ENCODE data around the gene PDE4B. TPM values are rescaled to one million over a fixed set of nuclear protein-coding genes. Genes with fewer than 3 reads are reported as not detected.

The PDE4B gene
- total RNA-seq, 2 experiments from 2014 or later = 2.4 to 3.1 TPM

DNA sequence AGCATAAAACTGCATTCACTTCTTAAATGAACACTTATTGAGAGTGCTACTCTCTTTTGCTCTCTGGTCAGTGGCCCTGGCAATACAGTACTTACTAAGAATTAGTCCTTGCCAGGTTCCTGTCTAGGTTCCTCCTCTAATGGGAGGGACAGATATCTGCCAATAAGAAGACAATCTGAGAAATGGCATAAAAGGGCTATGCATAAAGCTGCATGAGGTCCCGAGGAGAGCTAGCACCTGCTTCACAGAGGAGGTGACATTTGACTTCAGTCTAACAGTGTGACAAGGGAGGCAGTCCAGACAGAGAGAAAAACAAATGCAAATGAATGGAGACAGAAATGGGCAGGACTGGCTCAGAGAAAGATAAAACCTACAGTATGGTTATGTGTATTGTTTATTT, 384.1 kb downstream of the PDE4B start:
- intact Hi-C loops (cut with micrococcal nuclease; ENCODE audit: unreplicated experiment) = no loop called here
- no peaks in the 10 kb centered on the region for H3K9me3 ChIP-seq (ENCODE audit: low read length)
- POLR2A ChIA-PET = interaction anchor here (0.6 to 2.1 kb wide), 5 partner anchors 14 to 773 kb away, joined by 3 to 6 read pairs (median 3); no protein-coding TSS in a partner anchor
- no TSS peak for BruUV-seq (replicated peaks)
- H3K27ac ChIP-seq (ENCODE audit: low read depth, low read length, poor library complexity, severe bottlenecking) = no peak overlapping the region
- no peaks in the 10 kb centered on the region for H3K79me2 ChIP-seq (ENCODE audit: insufficient read depth, low read depth, low read length)
- no peak overlapping the region for H3K4me2 ChIP-seq (ENCODE audit: low read length)
- H3K4me1 ChIP-seq (ENCODE audit: insufficient read depth, low read length, poor library complexity, severe bottlenecking) = no peaks in the 10 kb centered on the region
- TF ChIP-seq CTCF (conservative IDR thresholded peaks at IDR 0.05; ENCODE audit: low read length) (no peak), EZH2phosphoT487 (IDR thresholded peaks at IDR 0.05; ENCODE audit: borderline replicate concordance, low read depth, low read length) (no peak)
- H3K9me2 ChIP-seq (ENCODE audit: insufficient read depth, low read length) = no peaks in the 10 kb centered on the region
- H3K36me3 ChIP-seq (ENCODE audit: insufficient read depth, low read length) = no peaks in the 10 kb centered on the region
- H3K4me3 ChIP-seq (ENCODE audit: low read depth, low read length, poor library complexity, severe bottlenecking) = no peak overlapping the region
- CTCF ChIA-PET (ENCODE audit: unreplicated experiment) = no interaction called here
- no peak overlapping the region for H2AFZ ChIP-seq (ENCODE audit: low read length)
- DNase-seq (ENCODE audit: low spot score) = no peak
- H4K20me1 ChIP-seq (ENCODE audit: insufficient read depth, low read length) = no peaks in the 10 kb centered on the region

- no TSS peak for BruUV-seq (replicated peaks)
- no peak overlapping the region for H3K4me3 ChIP-seq (ENCODE audit: low read depth, low read length, poor library complexity, severe bottlenecking)
- H3K79me2 ChIP-seq (ENCODE audit: insufficient read depth, low read depth, low read length) = no peaks in the 10 kb centered on the region
- H3K4me2 ChIP-seq (ENCODE audit: low read length) = no peak overlapping the region
- no peak for DNase-seq (ENCODE audit: low spot score)
- CTCF ChIA-PET (ENCODE audit: unreplicated experiment) = no interaction called here
- H3K9me3 ChIP-seq (ENCODE audit: low read length) = no peaks in the 10 kb centered on the region
- H4K20me1 ChIP-seq (ENCODE audit: insufficient read depth, low read length) = no peaks in the 10 kb centered on the region
- no peak overlapping the region for H3K27ac ChIP-seq (ENCODE audit: low read depth, low read length, poor library complexity, severe bottlenecking)
- H2AFZ ChIP-seq (ENCODE audit: low read length) = no peak overlapping the region
- intact Hi-C loops (cut with micrococcal nuclease; ENCODE audit: unreplicated experiment) = no loop called here
- H3K9me2 ChIP-seq (ENCODE audit: insufficient read depth, low read length) = no peaks in the 10 kb centered on the region
- no peaks in the 10 kb centered on the region for H3K4me1 ChIP-seq (ENCODE audit: insufficient read depth, low read length, poor library complexity, severe bottlenecking)
- no peaks in the 10 kb centered on the region for H3K36me3 ChIP-seq (ENCODE audit: insufficient read depth, low read length)
- TF ChIP-seq EZH2phosphoT487 (IDR thresholded peaks at IDR 0.05; ENCODE audit: borderline replicate concordance, low read depth, low read length) (no peak), CTCF (conservative IDR thresholded peaks at IDR 0.05; ENCODE audit: low read length) (no peak)
- POLR2A ChIA-PET = interaction anchor here (0.8 to 0.9 kb wide), 2 partner anchors 8 to 478 kb away, joined by 3 read pairs; no protein-coding TSS in a partner anchor
These were observed 384.8 kb downstream of the PDE4B start for GRCh38 chr1:66177510-66177909.

- Histone ChIP-seq H3K79me2 (ENCODE audit: insufficient read depth, low read depth, low read length) (no peaks in the 10 kb centered on the region), H3K9me3 (ENCODE audit: low read length) (no peaks in the 10 kb centered on the region), H2AFZ (ENCODE audit: low read length) (no peak overlapping the region), H4K20me1 (ENCODE audit: insufficient read depth, low read length) (no peaks in the 10 kb centered on the region), H3K27ac (ENCODE audit: low read depth, low read length, poor library complexity, severe bottlenecking) (no peak overlapping the region), H3K9me2 (ENCODE audit: insufficient read depth, low read length) (no peaks in the 10 kb centered on the region), H3K4me1 (ENCODE audit: insufficient read depth, low read length, poor library complexity, severe bottlenecking) (no peaks in the 10 kb centered on the region), H3K36me3 (ENCODE audit: insufficient read depth, low read length) (no peaks in the 10 kb centered on the region), H3K4me2 (ENCODE audit: low read length) (no peak overlapping the region), H3K4me3 (ENCODE audit: low read depth, low read length, poor library complexity, severe bottlenecking) (no peak overlapping the region)
- BruUV-seq (replicated peaks) = no TSS peak
- intact Hi-C loops (cut with micrococcal nuclease; ENCODE audit: unreplicated experiment) = no loop called here
- POLR2A ChIA-PET = interaction anchor here (0.8 to 2.8 kb wide), 6 partner anchors 12 to 291 kb away, joined by 3 to 9 read pairs (median 5); no protein-coding TSS in a partner anchor
- TF ChIP-seq CTCF (conservative IDR thresholded peaks at IDR 0.05; ENCODE audit: low read length) (no peak), EZH2phosphoT487 (IDR thresholded peaks at IDR 0.05; ENCODE audit: borderline replicate concordance, low read depth, low read length) (no peak)
- CTCF ChIA-PET (ENCODE audit: unreplicated experiment) = interaction anchor here (0.7 kb wide), 1 partner anchor 67 kb away, joined by 3 read pairs; no protein-coding TSS in a partner anchor
- DNase-seq (ENCODE audit: low spot score) = no peak
These were observed 389.3 kb downstream of the PDE4B start for GRCh38 chr1:66182026-66182425.
